ENCODE measurements around the gene CEBPZ.

DNA sequence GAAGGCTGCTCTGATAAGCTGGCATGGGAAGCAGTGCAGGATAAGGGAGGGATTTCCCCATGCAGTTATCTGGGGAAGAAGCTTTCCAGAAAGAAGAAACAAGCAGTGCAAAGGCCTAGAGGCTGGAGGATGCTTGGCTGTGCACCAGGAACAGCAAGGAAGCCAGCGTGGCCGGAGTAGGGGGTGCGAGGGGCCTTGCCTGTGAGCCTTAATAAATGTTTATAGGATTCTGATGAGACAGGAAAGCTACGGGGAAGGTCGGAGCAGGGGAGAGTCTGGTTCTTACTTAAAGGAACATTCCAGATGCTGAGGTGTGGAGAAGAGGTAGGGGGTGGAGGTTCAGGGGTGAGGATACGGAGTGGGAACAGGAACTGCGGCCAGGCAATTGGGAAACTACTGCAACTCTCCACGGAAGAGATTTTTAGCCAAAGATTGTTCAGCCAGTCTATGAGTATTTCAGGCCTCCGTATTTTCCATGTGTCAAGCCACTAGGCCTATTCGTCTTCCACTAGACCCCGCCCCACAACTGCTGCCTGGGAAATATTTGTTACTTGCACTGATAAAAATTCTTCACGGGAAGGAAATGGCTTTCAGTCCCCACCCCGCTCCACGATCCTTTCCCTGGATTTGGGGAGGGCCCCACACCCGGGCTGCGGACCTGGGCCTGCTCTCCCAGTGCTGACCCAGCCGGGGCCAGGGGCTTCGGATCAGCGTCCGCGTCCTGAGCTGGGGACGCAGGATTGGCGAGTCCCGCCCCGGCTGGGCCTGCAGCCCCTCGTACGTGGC lies 75.1 kb downstream of the CEBPZ start:
- TF ChIP-seq CTCF (IDR thresholded peaks at IDR 0.05; ENCODE audit: borderline replicate concordance, extremely low read depth, low read length, poor library complexity, severe bottlenecking) (no peak), EZH2 (IDR thresholded peaks at IDR 0.05; ENCODE audit: borderline replicate concordance, low read depth, low read length, severe bottlenecking) (no peak)

Measured in DND-41 (cell line).